Activated CD4-positive, CD25-positive, alpha-beta regulatory T cell treated with anti-CD3 and anti-CD28 coated beads, Interleukin-2, amount 50 U/mL, for 72 hours (primary cell): ENCODE results near the gene MIB2.

ENCODE experiments used
- DNase-seq: peaks from one replicate; pipeline ENCODE4 v3.0.0; 2021

MIB2 gene

DNA sequence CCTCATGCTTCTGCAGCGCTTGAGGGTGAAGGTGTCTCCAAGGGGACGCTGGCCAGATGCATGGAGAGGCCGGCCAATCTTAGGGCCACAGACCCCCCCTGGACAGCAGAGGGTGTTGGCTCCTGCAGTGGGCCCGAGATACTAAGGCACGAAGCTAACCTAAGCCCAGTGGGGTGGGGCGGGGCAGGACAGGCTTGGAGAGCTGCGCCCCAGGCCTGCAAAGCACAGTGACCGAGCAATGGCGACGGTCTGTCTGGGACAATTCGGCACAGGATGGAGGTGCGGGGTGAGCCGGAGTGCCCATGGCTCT lies 16.6 kb upstream of the MIB2 start:
- no peak for DNase-seq

DNA sequence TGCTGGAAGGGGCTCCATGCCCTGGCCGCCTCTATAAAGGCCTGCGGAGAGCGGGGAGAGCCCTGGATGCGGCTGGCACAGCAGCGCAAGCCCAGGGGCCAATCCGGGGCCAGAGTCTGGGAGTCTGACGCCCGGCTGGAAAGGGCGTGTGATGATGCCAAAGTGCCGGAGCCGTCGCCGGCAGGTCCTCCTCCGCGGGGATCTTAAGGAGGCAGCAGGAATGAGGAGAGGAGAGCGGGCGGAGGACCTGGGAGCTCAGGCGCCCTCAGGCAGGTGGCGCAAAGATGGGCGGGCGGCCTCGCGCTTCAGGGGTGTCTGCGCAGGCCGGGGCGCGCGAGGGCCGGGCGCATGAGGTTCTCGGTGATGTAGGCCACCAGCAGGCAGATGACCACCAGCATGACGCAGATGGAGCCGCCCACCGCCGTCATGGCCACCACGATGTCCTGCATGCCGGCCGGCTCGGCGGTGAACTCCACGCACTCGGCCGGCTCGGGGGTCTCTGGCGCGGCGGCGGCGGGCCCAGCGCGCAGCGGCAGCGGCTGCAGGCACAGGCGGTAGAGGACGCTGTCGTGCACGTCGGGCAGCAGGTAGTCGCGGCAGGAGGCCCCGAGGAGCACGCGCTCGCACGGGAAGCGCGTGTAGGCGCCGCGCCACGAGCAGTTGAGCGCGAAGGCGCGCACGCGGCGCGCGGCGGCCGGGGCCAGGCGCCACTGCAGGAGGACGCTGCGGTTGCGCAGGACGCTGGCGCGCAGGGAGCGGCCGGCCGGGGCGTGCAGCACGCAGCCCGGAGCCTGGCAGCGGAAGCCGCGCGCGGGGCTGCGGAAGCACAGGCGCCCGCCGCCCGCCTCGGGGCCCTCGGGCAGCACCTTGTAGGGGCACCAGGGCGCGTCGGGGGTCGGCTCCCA lies 16.0 kb upstream of the MIB2 start:
- peak; percentile 61 for DNase-seq

- DNase-seq = peak; percentile 36
These were observed 15.1 kb upstream of the MIB2 start, which contains the start of gene FNDC10 for GRCh38 chr1:1599935-1600860. FNDC10 (minus strand) TSS chr1:1600135; CDS start chr1:1600015, 120 bp downstream.

GRCh38 chr1:1600861-1601563 lies 14.3 kb upstream of the MIB2 start:
- DNase-seq = no peak

DNA sequence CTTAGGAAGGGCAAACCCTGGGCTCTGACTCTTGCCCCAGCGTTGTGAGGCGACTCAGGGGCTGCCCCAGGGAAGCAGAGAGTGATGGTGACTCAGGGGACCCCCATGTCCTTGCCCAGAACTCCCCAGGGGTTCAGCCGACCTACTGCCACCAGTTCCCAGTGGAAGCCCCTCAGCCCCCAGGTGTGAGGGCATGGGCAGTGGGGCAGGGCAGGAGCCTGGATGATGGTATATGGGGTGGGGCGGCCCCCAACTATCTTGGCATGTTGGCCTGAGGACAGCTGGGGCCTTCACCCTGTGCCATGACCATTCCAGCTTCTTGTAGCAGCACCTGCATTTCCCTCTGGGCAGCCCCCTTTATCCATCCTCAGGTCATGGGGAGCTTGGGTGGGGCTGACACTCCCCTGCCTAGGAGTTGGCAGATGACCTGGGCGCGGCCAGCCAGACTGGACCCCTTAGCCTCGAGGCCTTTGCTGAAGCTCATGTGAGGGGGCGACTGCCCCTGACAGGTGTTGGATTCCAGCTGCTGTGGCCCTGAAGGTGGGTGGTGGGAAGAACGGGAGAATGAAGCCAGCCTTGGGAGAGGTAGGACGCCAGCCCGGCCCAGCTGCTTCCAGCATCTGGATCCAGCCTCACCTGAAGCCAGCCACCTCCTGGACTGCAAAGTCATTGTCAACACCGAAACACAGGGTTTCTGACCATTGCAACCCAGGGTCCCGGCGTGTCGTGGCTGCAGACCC lies 13.6 kb upstream of the MIB2 start:
- peak; percentile 30 for DNase-seq

DNA sequence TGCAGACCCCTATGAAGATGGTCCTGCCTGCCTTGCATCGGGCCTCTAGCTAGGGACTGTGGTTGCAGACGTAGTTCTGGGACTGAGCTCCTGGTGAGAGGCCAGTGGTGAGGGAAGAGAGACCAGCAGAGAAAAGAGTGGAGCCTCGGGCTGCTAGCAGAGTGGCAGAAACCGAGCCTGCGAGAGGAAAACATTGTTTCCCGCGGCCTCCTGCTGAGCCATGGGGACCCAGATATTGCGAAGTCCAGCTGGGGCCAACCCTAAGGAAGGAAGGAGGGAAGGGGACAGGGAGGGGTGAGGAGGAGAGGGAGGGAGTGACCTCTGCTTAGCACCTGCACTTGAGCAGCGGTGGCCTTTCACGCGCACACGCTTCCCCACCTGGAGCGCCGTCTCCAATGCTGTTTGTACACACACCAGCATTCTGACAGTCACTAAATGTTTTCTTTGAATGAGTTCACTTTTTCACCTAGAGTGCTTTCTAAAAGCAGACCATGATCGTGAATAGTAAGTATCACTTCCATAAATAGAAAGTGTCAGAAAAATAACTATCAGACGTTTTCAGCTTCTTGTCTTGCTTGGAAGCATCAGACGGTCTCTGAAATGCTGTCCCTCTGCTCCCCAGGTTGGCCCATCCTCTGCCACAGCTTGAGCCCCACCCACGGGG lies 12.9 kb upstream of the MIB2 start:
- DNase-seq = no peak

GRCh38 chr1:1602968-1603506 lies 12.3 kb upstream of the MIB2 start:
- DNase-seq = no peak

DNA sequence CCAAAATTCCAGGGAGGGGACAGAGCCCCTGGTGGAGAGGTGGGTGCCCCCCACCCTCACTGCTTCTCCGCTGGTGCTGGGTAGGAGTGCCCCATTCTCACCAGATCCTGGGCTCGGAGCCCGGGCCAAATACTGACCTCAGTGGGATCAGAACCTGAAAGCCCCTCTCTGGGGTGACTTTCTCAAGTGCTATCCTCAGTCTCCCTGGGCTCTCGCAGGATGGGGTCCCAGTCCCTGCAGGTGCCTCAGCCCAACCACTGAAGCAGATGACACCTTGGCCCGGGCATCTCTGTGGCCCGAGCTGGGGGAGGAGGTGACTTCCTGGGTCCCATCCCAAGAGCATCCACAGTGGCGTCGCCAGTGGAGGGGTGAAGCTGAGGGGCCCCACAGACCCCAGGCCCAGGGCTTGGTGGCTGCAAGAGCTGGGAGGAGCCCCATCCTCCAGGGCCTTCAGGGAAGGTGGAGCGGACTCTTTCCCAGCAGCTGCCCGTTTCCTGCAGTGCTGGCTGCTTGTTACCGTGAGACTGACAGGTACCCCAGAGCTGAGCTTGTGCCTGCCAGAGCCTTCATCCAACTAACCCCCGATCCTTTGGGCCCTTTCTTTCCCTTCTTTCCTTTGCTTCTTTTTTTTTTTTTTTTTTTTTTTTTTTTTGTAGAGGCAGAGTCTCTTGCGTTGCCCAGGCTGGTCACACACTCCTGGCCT lies 11.5 kb upstream of the MIB2 start:
- no peak for DNase-seq

DNA sequence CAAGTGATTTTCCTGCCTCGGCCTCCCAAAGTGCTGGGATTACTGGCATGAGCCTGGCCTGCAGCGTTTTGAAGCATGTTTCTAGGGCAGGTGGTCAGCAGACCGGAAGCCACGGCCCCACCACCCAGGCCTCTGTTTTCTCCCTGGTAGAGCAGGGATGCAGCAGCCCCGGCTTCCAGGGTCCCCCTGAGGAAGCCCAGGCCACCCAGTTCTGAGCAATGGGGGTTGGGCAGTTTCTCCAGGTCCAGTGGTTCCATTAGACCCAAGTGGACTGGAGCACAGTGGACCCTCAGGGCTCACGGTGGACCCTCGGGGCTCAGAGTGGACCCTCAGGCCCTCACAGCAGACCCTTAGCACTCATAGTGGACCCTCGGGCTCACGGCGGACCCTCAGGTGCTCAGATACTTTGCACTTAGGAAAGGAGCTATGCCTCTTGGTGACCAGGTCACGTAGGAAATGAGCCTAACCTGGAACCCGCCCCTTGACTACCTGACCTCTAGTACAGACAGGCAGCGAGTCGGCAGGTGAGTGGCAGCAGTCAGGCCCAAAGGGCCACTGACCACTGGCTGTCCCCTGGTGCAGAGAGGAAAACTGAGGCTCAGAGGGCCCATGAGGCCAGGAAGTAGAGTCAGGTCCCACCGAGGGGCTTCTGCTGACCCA lies 10.8 kb upstream of the MIB2 start:
- no peak for DNase-seq

DNA sequence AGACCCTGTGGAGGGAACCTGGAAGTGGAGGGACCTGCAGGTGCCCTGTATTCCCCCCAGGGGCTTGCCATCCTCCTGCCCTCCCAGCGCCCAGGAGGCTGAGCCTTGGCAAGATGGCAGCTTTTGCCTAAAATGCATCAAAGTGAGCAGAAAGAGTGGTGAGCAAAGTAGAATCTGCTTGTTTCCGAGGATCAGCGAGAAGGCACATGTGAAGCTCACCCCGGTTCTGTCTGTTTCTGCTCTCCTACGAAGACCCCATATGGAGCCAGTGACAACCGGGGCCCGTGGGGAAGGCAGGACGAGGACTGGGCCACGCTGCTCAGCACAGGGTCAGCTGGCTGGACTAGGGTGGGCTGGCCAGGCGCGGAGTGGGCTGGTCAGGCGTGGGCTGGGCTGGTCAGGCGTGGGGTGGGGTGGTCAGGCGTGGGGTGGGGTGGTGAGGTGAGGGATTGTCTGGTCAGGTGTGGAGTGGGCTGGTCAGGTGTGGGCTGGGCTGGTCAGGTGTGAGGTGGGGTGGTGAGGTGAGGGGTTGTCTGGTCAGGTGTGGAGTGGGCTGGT lies 10.2 kb upstream of the MIB2 start:
- DNase-seq = no peak

DNA sequence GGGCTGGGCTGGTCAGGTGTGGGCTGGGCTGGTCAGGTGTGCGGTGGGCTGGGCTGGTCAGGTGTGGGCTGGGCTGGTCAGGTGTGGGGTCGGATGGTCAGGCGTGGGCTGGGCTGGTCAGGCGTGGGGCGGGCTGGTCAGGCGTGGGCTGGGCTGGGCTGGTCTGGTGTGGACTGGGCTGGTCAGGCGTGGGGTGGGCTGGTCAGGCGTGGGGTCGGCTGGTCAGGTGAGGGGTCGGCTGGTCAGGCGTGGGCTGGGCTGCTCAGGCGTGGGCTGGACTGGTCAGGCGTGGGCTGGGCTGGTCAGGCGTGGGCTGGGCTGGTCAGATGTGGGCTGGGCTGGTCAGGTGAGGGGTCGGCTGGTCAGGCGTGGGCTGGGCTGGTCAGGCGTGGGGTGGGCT lies 9.6 kb upstream of the MIB2 start:
- no peak for DNase-seq

GRCh38 chr1:1606232-1606631 lies 9.1 kb upstream of the MIB2 start:
- DNase-seq = no peak

DNA sequence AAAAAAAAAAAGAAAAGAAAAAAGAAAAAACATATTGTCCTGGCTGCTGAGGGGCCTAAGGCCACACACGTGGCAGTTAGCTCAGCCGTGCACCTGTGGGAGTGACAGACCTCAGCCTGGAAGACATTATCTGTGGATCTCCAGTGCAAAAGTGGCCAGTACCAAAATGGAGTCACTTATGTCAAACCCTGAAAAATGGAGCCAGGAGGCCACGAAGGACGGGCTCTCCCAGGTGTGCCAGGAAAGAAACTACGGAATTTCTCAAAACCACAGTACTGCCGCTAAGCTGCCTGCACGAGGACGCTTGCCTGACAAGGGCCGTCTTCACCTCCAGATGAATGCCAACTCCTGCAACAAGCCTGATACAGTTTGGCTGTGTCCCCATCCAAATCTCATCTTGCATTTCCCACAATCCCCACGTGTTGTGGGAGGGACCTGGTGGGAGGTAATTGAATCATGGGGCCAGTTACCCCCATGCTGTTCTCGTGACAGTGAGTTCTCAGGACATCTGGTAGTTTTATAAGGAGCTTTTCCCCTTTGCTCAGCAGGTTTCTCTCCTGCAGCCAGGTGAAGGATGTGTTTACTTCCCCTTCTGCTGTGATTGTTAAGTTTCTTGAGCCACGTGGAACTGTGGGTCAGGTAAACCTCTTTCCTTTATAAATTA lies 5.3 kb upstream of the MIB2 start:
- DNase-seq = no peak

- no peak for DNase-seq
These were observed 4.5 kb upstream of the MIB2 start for GRCh38 chr1:1610796-1611195.

GRCh38 chr1:1612104-1612400 lies 3.2 kb upstream of the MIB2 start:
- no peak for DNase-seq

DNA sequence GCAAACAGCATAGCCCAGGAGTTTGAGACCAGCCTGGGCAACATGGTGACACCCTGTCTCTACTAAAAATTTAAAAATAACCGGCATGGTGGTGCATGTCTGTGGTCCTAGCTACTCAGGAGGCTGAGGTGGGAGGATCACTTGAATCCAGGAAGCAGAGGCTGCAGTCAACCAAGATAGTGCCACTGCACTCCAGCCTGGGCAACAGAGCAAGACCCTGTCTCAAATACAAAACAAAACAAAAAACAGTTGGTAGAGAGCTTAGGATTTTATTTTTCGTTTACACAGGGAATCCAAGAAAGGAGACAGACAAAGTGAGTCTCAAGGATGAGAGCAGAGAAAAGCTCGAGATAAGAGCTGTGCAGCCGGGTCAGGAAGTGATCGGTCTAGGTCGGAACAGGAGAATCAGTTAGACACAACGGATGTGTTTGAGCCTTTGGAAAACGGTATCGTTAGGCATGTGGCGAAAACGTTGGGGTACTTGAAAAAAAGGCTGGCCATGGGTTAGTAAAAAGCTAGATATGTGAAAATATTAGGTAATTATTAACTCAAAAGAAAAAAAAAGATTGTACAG lies 1.7 kb upstream of the MIB2 start:
- no peak for DNase-seq

DNA sequence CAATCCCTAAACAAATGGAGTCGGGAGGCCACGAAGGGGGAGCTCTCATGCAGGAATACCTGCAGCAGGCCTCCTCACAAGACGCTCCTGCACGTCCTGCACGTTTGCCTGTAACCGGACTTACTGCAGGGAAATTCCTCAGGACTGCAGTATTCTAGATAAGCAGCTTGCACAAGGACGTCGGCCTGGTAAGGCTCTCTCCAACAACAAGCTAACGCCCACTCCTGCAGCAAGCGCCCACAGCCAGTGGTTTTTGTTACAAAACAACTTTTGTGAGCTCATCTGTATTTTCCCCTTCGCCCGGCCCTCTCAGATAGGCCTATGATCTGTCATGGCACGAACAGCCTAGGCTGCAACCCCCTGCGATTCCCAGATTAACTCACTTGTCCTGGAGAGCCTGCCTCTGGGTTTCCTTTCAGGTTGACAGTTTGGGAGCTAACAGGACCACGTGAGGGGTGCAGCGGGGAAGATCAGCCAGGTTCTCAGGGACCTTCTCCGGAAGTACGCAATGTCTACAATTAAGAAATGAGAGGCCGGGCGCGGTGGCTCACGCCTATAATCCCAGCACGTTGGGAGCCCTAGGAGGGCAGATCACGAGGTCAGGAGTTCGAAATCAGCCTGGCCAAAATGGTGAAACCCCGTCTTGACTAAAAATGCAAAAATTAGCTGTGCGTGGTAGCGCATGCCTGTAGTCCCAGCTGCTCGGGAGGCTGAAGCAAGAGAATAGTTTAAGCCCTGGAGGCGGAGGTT lies 921 bp upstream of the MIB2 start:
- DNase-seq = peak; percentile 43

GRCh38 chr1:1614954-1615255 lies 395 bp upstream of the MIB2 start:
- no peak for DNase-seq
